ENCODE data around the gene PDAP1. TPM values are rescaled to one million over a fixed set of nuclear protein-coding genes. Genes with fewer than 3 reads are reported as not detected.

Gene PDAP1
- total and polyA plus RNA-seq, 9 of the 15 experiments (the other 6 are each of a cell fraction or from before 2014, with no cell fraction given) = 10.2 to 315 (median 129) TPM

- TF ChIP-seq RCOR1 (IDR thresholded peaks at IDR 0.05; ENCODE audit: borderline replicate concordance in 1 of 2, low read depth in 2 of 2, low read length in 2 of 2) (no peak), KDM5B (IDR thresholded peaks at IDR 0.05; ENCODE audit: insufficient replicate concordance, low read depth, low read length) (no peak), SRSF3 (IDR thresholded peaks at IDR 0.05; ENCODE audit: insufficient read depth, low read length) (0 out of 2 replicates have a peak, but pooled peaks have one; percentile 35), RBFOX2 (IDR thresholded peaks at IDR 0.05; ENCODE audit: low read depth, low read length) (peak; percentile 34; the same call in 1 of the 2 replicates), RREB1 (CRISPR knock-in tag; IDR thresholded peaks at IDR 0.05) (no peak), SUPT5H (IDR thresholded peaks at IDR 0.05) (peak; percentile 44), POLR2A (conservative IDR thresholded peaks at IDR 0.05) (0 out of 2 replicates have a peak, but pooled peaks have one; percentile 17)
- TF ChIP-seq, protein P1, sequence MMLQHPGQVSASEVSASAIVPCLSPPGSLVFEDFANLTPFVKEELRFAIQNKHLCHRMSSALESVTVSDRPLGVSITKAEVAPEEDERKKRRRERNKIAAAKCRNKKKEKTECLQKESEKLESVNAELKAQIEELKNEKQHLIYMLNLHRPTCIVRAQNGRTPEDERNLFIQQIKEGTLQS (IDR thresholded peaks at IDR 0.05) = no peak
- TF ChIP-seq, protein P1 (CRISPR knock-in tag; conservative IDR thresholded peaks at IDR 0.05) = no peak
These were observed 27.4 kb downstream of the PDAP1 start (continued) for GRCh38 chr7:99380823-99381663.

All from K562 (cell line).